Stimulated activated CD8-positive, alpha-beta memory T cell treated with anti-CD3 and anti-CD28 coated beads, Interleukin-4, amount 100 ng/mL, for 4 hours (primary cell): ENCODE measurements around the gene YARS2.
A peak's percentile ranks its signal among the peaks of the same experiment; 100 is the strongest.

Experiments
- DNase-seq, 2 donors: peaks; one replicate each; pipeline ENCODE4 v3.0.0-alpha.2; 2020; ENCODE audit warnings: low read depth in 2 of 2, low spot score in 1 of 2

The YARS2 gene

GRCh38 chr12:32755654-32756475 is at the start of gene YARS2:
Gene YARS2, minus strand, starts transcription at chr12:32755897. Its CDS starts 23 bp downstream, at chr12:32755874.
- peak; percentile 78 to 82 for DNase-seq

- DNase-seq, result no peak
Observed at GRCh38 chr12:32804301-32804700, 48.6 kb upstream of the YARS2 start.

- no peak for DNase-seq
Observed at GRCh38 chr12:32801269-32801980, 45.7 kb upstream of the YARS2 start.

GRCh38 chr12:32794281-32794680 is 38.6 kb upstream of the YARS2 start:
- DNase-seq, result no peak

- no peak for DNase-seq
Observed at GRCh38 chr12:32789916-32790315, 34.2 kb upstream of the YARS2 start.

GRCh38 chr12:32789446-32789845 is 33.7 kb upstream of the YARS2 start:
- no peak for DNase-seq

GRCh38 chr12:32788405-32788804 is 32.7 kb upstream of the YARS2 start:
- DNase-seq, result no peak

GRCh38 chr12:32785557-32785956 is 29.9 kb upstream of the YARS2 start:
- no peak for DNase-seq

GRCh38 chr12:32783029-32783428 is 27.3 kb upstream of the YARS2 start:
- no peak for DNase-seq

- DNase-seq, result no peak
Observed at GRCh38 chr12:32780071-32780470, 24.4 kb upstream of the YARS2 start.

- DNase-seq, result no peak
Observed at GRCh38 chr12:32777691-32778175, 22.0 kb upstream of the YARS2 start.

GRCh38 chr12:32777159-32777558 is 21.5 kb upstream of the YARS2 start:
- DNase-seq, result no peak

GRCh38 chr12:32776258-32776657 is 20.6 kb upstream of the YARS2 start:
- DNase-seq, result no peak

GRCh38 chr12:32773691-32774090 is 18.0 kb upstream of the YARS2 start:
- DNase-seq, result no peak

GRCh38 chr12:32770141-32770540 is 14.4 kb upstream of the YARS2 start:
- no peak for DNase-seq

GRCh38 chr12:32768518-32768917 is 12.8 kb upstream of the YARS2 start:
- no peak for DNase-seq

- no peak for DNase-seq
Observed at GRCh38 chr12:32765906-32766305, 10.2 kb upstream of the YARS2 start.

- DNase-seq, result no peak
Observed at GRCh38 chr12:32761716-32762115, 6.0 kb upstream of the YARS2 start.

GRCh38 chr12:32757157-32757556 is 1.5 kb upstream of the YARS2 start:
- no peak for DNase-seq

GRCh38 chr12:32756476-32757066 is 874 bp upstream of the YARS2 start:
- DNase-seq, result no peak

GRCh38 chr12:32755051-32755653 is 545 bp downstream of the YARS2 start:
- DNase-seq, result peak; percentile 20 to 41
